Spleen (tissue), 11 donors: Measurements from ENCODE around the gene SLC39A10. TPM values are rescaled to one million over a fixed set of nuclear protein-coding genes. Genes with fewer than 3 reads are reported as not detected.

Experiments
- DNase-seq: peaks from one replicate; pipeline ENCODE4 v3.0.0-alpha.2; 2020
- H3K27ac ChIP-seq, 8 donors: fragments of 200-600 bp; sonication (generic) in 7 of 8; 1 replicate in 4 of 8; 2 replicates in 4 of 8; pipeline versions ENCODE4 v1.5.0 to v1.8.0; 2016 to 2021; ENCODE audit warnings: inconsistent platforms in 4 of 8, mild to moderate bottlenecking in 4 of 8, moderate library complexity in 1 of 8
- H3K27me3 ChIP-seq, 7 donors: fragments of 200-600 bp; sonication (generic) in 6 of 7; replicated peaks in 1 of 7; 1 replicate in 4 of 7; 2 replicates in 3 of 7; pipeline versions ENCODE4 v1.5.0 to v1.8.0; 2016 to 2021; ENCODE audit warnings: inconsistent platforms in 3 of 7, mild to moderate bottlenecking in 1 of 7
- H3K36me3 ChIP-seq, 6 donors: fragments of 200-600 bp; sonication (generic) in 5 of 6; 1 replicate in 4 of 6; 2 replicates in 2 of 6; pipeline versions ENCODE4 v1.5.0 to v1.8.0; 2016 to 2021; ENCODE audit warnings: inconsistent platforms in 2 of 6
- H3K4me1 ChIP-seq, 6 donors: fragments of 200-600 bp; sonication (generic) in 5 of 6; 1 replicate in 3 of 6; 2 replicates in 3 of 6; pipeline versions ENCODE4 v1.5.0 to v1.8.0; 2016 to 2021; ENCODE audit warnings: inconsistent platforms in 3 of 6
- H3K4me3 ChIP-seq, 8 donors: fragments of 200-600 bp; sonication (generic) in 7 of 8; 1 replicate in 4 of 8; 2 replicates in 4 of 8; pipeline versions ENCODE4 v1.5.0 to v1.8.0; 2016 to 2021; ENCODE audit warnings: inconsistent platforms in 4 of 8, mild to moderate bottlenecking in 4 of 8, moderate library complexity in 2 of 8
- H3K9me3 ChIP-seq, 8 donors: fragments of 200-600 bp; sonication (generic) in 7 of 8; 1 replicate in 4 of 8; 2 replicates in 4 of 8; pipeline versions ENCODE4 v1.5.0 to v1.8.0; 2016 to 2021; ENCODE audit warnings: inconsistent platforms in 4 of 8
- CTCF ChIP-seq, 11 experiments: fragments of 200-600 bp in 7 of 11; fragments of 450-650 bp in 4 of 11; sonication (generic) in 4 of 11; IDR thresholded peaks in 8 of 11; conservative IDR thresholded peaks in 3 of 11; 1 replicate in 7 of 11; 2 replicates in 4 of 11; pipeline versions ENCODE4 v1.4.0 to v1.8.0; 2016 to 2021; ENCODE audit warnings: antibody characterized with exemption in 11 of 11, inconsistent platforms in 4 of 11, mild to moderate bottlenecking in 1 of 11
- POLR2A ChIP-seq, 3 donors: fragments of 450-650 bp; IDR thresholded peaks; one replicate each; pipeline ENCODE4 v1.5.1; 2017; ENCODE audit warnings: antibody characterized with exemption in 3 of 3, mild to moderate bottlenecking in 1 of 3
- POLR2AphosphoS5 ChIP-seq, 3 donors: sonication (generic); formaldehyde crosslinking; IDR thresholded peaks; one replicate each; pipeline ENCODE4 v1.5.1; 2017; ENCODE audit warnings: antibody characterized with exemption in 3 of 3
- WGBS, 5 donors: extraction: QIAGEN DNeasy Blood & Tissue Kit in 3 of 5; methylation state at CpG; one replicate each; pipeline versions ENCODE4 v1.1.5 to v1.1.7; 2013 to 2018; 5-methylcytosine and 5-hydroxymethylcytosine counted together
- intact Hi-C: fragments of 100-400 bp; cut with DNase I; formaldehyde crosslinking; loops from one replicate; pipeline ENCODE4 v1.15.0; 2023; ENCODE audit warnings: low total_unique reads
- polyA plus RNA-seq, 3 donors: library from polyadenylated mRNA; stranded (reverse); fragments of 200-250 nt; gene quantifications; one replicate each; pipeline ENCODE4 v1.2.1, GENCODE V29; 2013
- total RNA-seq, 7 donors: library from RNA; depleted of rRNA in 3 of 7; stranded (reverse); fragments of >200 nt in 3 of 7; fragmentation: NEBNext Ultra II Directional in 4 of 7; extraction: Animal tissue kit (Norgen Biotek cat#: 25700) in 4 of 7; gene quantifications; one replicate each; pipeline versions ENCODE4 v1.1.0 to v1.2.1, GENCODE V29; 2016 to 2021
- donor health status: healthy with polysubstance abuse.
- donor health status: DM: no; HTN: no; CAD: no; lungs with moderate emphysema.
- donor health status: DM: no; HTN: no; CAD: no.
- donor health status: Bipolar disorder and iron deficiency.
- donor health status: healthy.
- donor health status: DM: no; HTN: no; CAD: no.
- donor health status: DM: yes; HTN: yes; CAD: no.

Gene SLC39A10
- total and polyA plus RNA-seq, 10 donors = 7.9 to 78.1 (median 51.6) TPM

- Histone ChIP-seq H3K36me3 (no peaks in the 10 kb centered on the region), H3K27ac (peak overlapping the region; percentile 99 to 100 (median 100)), H3K9me3 (no peaks in the 10 kb centered on the region), H3K4me3 (peak overlapping the region; percentile 7 to 91 (median 74)), H3K27me3 (no peaks in the 10 kb centered on the region), H3K4me1 (peaks cover 15 to 49% (median 39%) of the 10 kb centered on the region in 6 donors)
- WGBS, 5 donors = 33 to 40% (median 34%) methylated on average over 19 of the region's 19 CpGs
- DNase-seq = no peak
- TF ChIP-seq CTCF (IDR thresholded peaks at IDR 0.05 in 8 of 11, conservative IDR thresholded peaks at IDR 0.05 in 3 of 11) (no peak), POLR2AphosphoS5 (IDR thresholded peaks at IDR 0.05) (no peak), POLR2A (IDR thresholded peaks at IDR 0.05) (no peak)
- intact Hi-C loops = loop anchor here (10.0 kb wide), 1 partner anchor 152 kb away; no protein-coding TSS in a partner anchor
These were observed 716 bp upstream of the SLC39A10 start for GRCh38 chr2:195656161-195656858.

- peak; percentile 92 for DNase-seq
- peaks cover 18 to 64% (median 53%) of the 10 kb centered on the region in 6 donors for H3K4me1 ChIP-seq
- no peaks in the 10 kb centered on the region for H3K9me3 ChIP-seq
- no peaks in the 10 kb centered on the region for H3K27me3 ChIP-seq
- 0 to 1% (median 1%) methylated on average over 39 to 66 of the region's 66 CpGs for WGBS, 5 donors
- TF ChIP-seq CTCF (IDR thresholded peaks at IDR 0.05 in 8 of 11, conservative IDR thresholded peaks at IDR 0.05 in 3 of 11) (no peak), POLR2A (IDR thresholded peaks at IDR 0.05) (peak in 2 of 3 donors; percentile 15 to 23), POLR2AphosphoS5 (IDR thresholded peaks at IDR 0.05) (peak; percentile 81 to 88 (median 84))
- H3K27ac ChIP-seq = peak overlapping the region; percentile 99 to 100 (median 100)
- H3K36me3 ChIP-seq = no peaks in the 10 kb centered on the region
- H3K4me3 ChIP-seq = peak overlapping the region; percentile 56 to 91 (median 74)
- intact Hi-C loops = loop anchor here (10.0 kb wide), 1 partner anchor 153 kb away; no protein-coding TSS in a partner anchor
These were observed 861 bp downstream of the SLC39A10 start for GRCh38 chr2:195657634-195658540.

GRCh38 chr2:195658541-195658890, 1.5 kb downstream of the SLC39A10 start:
- 0 to 2% (median 0%) methylated on average over 1 of the region's 1 CpG for WGBS, 5 donors
- Histone ChIP-seq H3K27me3 (no peaks in the 10 kb centered on the region), H3K4me1 (peaks cover 23 to 70% (median 58%) of the 10 kb centered on the region in 6 donors), H3K9me3 (no peaks in the 10 kb centered on the region), H3K27ac (peak overlapping the region; percentile 99 to 100 (median 100)), H3K4me3 (peak overlapping the region; percentile 56 to 91 (median 74)), H3K36me3 (no peaks in the 10 kb centered on the region)
- no peak for TF ChIP-seq POLR2A (IDR thresholded peaks at IDR 0.05)
- TF ChIP-seq POLR2AphosphoS5 (IDR thresholded peaks at IDR 0.05) = no peak
- no peak for TF ChIP-seq CTCF (IDR thresholded peaks at IDR 0.05 in 8 of 11, conservative IDR thresholded peaks at IDR 0.05 in 3 of 11)
- intact Hi-C loops = loop anchor here (10.0 kb wide), 1 partner anchor 154 kb away; no protein-coding TSS in a partner anchor
- no peak for DNase-seq
